ENCODE measurements around the gene ICAM3. TPM values are rescaled to one million over a fixed set of nuclear protein-coding genes. Genes with fewer than 3 reads are reported as not detected.
"Not testable (repeated sequence)": the region's sequence is repeated elsewhere in the genome, so short reads cannot be mapped to it uniquely, and the experiment has no call there.

ICAM3 gene
- total RNA-seq, 4 donors from 2014 or later, result 3.8 to 10.2 (median 5.1) TPM

- H3K4me3 ChIP-seq (ENCODE audit: low read depth, poor library complexity, severe bottlenecking), result no peak overlapping the region
- TF ChIP-seq POLR2A (IDR thresholded peaks at IDR 0.05) (no peak), CTCF (IDR thresholded peaks at IDR 0.05) (no peak)
- intact Hi-C loops (cut with DNase I; ENCODE audit: low total_unique reads), result no loop called here
- WGBS, 2 donors, result 92 to 95% methylated on average over 5 of the region's 5 CpGs
- DNase-seq (ENCODE audit: low spot score in 2 of 2), result no peak
Observed at GRCh38 chr19:10339977-10340376, 553 bp upstream of the ICAM3 start.

GRCh38 chr19:10338940-10339339, 484 bp downstream of the ICAM3 start:
- 86 to 87% methylated on average over 6 of the region's 6 CpGs for WGBS, 2 donors
- TF ChIP-seq CTCF (IDR thresholded peaks at IDR 0.05) (no peak), POLR2A (IDR thresholded peaks at IDR 0.05) (no peak)
- no peak overlapping the region for H3K4me3 ChIP-seq (ENCODE audit: low read depth, poor library complexity, severe bottlenecking)
- intact Hi-C loops (cut with DNase I; ENCODE audit: low total_unique reads), result no loop called here
- no peak for DNase-seq (ENCODE audit: low spot score in 2 of 2)

DNA sequence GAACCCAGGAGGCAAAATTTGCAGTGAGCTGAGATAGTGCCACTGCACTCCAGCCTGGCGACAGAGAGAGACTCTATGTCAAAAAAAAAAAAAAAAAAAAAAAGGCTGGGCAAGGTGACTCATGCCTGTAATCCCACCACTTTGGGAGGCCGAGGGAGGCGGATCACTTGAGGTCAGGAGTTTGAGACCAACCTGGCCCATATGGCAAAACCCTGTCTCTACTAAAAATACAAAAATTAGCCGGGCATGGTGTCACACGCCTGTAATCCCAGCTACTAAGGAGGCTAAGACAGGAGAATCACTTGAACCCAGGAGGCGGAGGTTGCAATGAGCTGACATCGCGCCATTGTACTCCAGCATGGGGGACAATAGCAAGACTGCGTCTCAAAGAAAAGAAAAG, 2.7 kb downstream of the ICAM3 start:
- H3K4me3 ChIP-seq (ENCODE audit: low read depth, poor library complexity, severe bottlenecking); intact Hi-C loops (cut with DNase I; ENCODE audit: low total_unique reads); DNase-seq (ENCODE audit: low spot score in 2 of 2): not testable (repeated sequence)
- 90 to 95% methylated on average over 9 of the region's 9 CpGs for WGBS, 2 donors

- intact Hi-C loops (cut with DNase I; ENCODE audit: low total_unique reads), result no loop called here
- no peak for TF ChIP-seq CTCF (IDR thresholded peaks at IDR 0.05)
- no peak for TF ChIP-seq POLR2A (IDR thresholded peaks at IDR 0.05)
- DNase-seq (ENCODE audit: low spot score in 2 of 2), result no peak
- no peak overlapping the region for H3K4me3 ChIP-seq (ENCODE audit: low read depth, poor library complexity, severe bottlenecking)
- WGBS, 2 donors, result 66 to 73% methylated on average over 14 to 18 of the region's 26 CpGs
Observed at GRCh38 chr19:10335352-10335985, 4.0 kb downstream of the ICAM3 start.

GRCh38 chr19:10334588-10335351, 4.7 kb downstream of the ICAM3 start:
- no peak for TF ChIP-seq POLR2A (IDR thresholded peaks at IDR 0.05)
- DNase-seq (ENCODE audit: low spot score in 2 of 2), result peak; percentile 90 to 99
- intact Hi-C loops (cut with DNase I; ENCODE audit: low total_unique reads), result loop anchor here (5.0 kb wide), 1 partner anchor 1887 kb away; no protein-coding TSS in a partner anchor
- peak overlapping the region; percentile 21 for H3K4me3 ChIP-seq (ENCODE audit: low read depth, poor library complexity, severe bottlenecking)
- 11 to 28% methylated on average over 44 to 49 of the region's 59 CpGs for WGBS, 2 donors

- DNase-seq (ENCODE audit: low spot score in 2 of 2), result peak in 1 of 2 donors; percentile 22
- WGBS, 2 donors, result 13 to 15% methylated on average over 39 to 42 of the region's 44 CpGs
- intact Hi-C loops (cut with DNase I; ENCODE audit: low total_unique reads), result loop anchor here (5.0 kb wide), 1 partner anchor 1887 kb away; no protein-coding TSS in a partner anchor
- TF ChIP-seq POLR2A (IDR thresholded peaks at IDR 0.05) (no peak), CTCF (IDR thresholded peaks at IDR 0.05) (no peak)
- H3K4me3 ChIP-seq (ENCODE audit: low read depth, poor library complexity, severe bottlenecking), result peak overlapping the region; percentile 21
Observed at GRCh38 chr19:10333758-10334587, 5.5 kb downstream of the ICAM3 start.
